HCT116 (cell line): ENCODE results near the gene TEDC1.

ENCODE experiments used
- EGR1 ChIP-seq: IDR thresholded peaks from 2 replicates; pipeline ENCODE4 v1.6.1; 2012; ENCODE audit warnings: low read depth
- POLR2A ChIP-seq: IDR thresholded peaks from 2 replicates; pipeline ENCODE4 v1.7.0; 2011; ENCODE audit warnings: borderline replicate concordance; ENCODE audit not compliant: insufficient read depth, insufficient read length; ENCODE audit errors: extremely low read depth
- SP1 ChIP-seq: IDR thresholded peaks from 2 replicates; pipeline ENCODE4 v1.6.1; 2012; ENCODE audit warnings: low read depth
- TF ChIP-seq, protein P1 (sequence below): IDR thresholded peaks from 2 replicates; pipeline ENCODE4 v1.6.1; 2011; ENCODE audit warnings: mild to moderate bottlenecking, low read length, moderate library complexity; ENCODE audit not compliant: insufficient replicate concordance; ENCODE audit errors: extremely low read depth
- TF ChIP-seq, protein P2 (sequence below), 3 experiments: fragments of 200-600 bp in 1 of 3; sonication (generic) in 1 of 3; IDR thresholded peaks in 2 of 3; conservative IDR thresholded peaks in 1 of 3; 2 replicates each; pipeline ENCODE4 v1.5.1; 2012 to 2017; ENCODE audit warnings: low read depth in 2 of 3, low read length in 2 of 3, antibody characterized with exemption in 1 of 3, borderline replicate concordance in 1 of 3, control low read depth in 1 of 3, mild to moderate bottlenecking in 1 of 3, mixed read lengths in 1 of 3, mixed run types in 1 of 3, moderate library complexity in 1 of 3; ENCODE audit not compliant: insufficient read depth in 1 of 3

DNA sequence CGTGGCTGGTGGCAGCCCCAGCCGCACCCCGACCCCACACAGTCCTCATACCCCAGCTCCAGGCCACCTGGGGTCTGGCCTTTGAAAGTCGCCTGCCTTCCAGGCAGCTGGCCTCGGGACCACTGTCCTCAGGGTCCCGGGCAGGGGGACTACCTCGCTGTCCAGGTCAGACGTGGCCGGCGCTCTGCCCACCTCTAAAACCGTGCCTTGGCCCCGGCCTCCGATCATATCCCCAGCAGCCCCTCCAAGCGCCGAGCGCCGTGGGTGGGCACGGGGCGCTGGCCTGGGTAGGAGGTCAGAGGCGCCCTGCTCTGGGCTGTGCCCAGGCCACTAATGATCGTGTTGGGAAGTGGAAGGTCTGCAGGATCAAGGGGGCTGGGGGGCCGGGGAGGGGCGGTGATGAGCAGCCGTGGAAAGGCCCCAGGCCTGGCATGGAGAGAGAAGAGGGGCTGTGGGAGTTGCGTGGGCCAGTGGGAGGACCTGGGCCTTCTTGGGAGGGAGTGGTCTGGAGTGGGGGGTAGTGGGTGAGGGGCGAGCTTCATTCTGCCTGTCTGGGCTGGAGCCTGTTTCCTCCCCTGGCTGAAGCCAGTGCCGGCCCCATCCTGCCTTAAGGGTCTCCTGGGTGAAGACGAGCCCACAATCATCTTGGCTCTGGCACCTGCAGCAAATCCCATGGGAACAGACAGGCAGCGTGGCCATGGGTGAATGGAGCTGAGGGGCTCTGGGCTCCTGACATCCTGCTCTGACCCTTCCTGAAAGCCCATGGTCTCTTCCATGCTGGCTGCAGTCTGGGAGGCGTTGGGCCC lies 40.2 kb downstream of the TEDC1 start:
- TF ChIP-seq EGR1: no peak
- TF ChIP-seq SP1: no peak
- TF ChIP-seq, protein P1, sequence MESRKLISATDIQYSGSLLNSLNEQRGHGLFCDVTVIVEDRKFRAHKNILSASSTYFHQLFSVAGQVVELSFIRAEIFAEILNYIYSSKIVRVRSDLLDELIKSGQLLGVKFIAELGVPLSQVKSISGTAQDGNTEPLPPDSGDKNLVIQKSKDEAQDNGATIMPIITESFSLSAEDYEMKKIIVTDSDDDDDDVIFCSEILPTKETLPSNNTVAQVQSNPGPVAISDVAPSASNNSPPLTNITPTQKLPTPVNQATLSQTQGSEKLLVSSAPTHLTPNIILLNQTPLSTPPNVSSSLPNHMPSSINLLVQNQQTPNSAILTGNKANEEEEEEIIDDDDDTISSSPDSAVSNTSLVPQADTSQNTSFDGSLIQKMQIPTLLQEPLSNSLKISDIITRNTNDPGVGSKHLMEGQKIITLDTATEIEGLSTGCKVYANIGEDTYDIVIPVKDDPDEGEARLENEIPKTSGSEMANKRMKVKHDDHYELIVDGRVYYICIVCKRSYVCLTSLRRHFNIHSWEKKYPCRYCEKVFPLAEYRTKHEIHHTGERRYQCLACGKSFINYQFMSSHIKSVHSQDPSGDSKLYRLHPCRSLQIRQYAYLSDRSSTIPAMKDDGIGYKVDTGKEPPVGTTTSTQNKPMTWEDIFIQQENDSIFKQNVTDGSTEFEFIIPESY: no peak
- TF ChIP-seq, protein P2, sequence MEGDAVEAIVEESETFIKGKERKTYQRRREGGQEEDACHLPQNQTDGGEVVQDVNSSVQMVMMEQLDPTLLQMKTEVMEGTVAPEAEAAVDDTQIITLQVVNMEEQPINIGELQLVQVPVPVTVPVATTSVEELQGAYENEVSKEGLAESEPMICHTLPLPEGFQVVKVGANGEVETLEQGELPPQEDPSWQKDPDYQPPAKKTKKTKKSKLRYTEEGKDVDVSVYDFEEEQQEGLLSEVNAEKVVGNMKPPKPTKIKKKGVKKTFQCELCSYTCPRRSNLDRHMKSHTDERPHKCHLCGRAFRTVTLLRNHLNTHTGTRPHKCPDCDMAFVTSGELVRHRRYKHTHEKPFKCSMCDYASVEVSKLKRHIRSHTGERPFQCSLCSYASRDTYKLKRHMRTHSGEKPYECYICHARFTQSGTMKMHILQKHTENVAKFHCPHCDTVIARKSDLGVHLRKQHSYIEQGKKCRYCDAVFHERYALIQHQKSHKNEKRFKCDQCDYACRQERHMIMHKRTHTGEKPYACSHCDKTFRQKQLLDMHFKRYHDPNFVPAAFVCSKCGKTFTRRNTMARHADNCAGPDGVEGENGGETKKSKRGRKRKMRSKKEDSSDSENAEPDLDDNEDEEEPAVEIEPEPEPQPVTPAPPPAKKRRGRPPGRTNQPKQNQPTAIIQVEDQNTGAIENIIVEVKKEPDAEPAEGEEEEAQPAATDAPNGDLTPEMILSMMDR (IDR thresholded peaks at IDR 0.05 in 2 of 3, conservative IDR thresholded peaks at IDR 0.05 in 1 of 3; ENCODE audit: borderline replicate concordance in 1 of 3, insufficient read depth in 1 of 3, low read depth in 2 of 3, low read length in 2 of 3): no peak
- TF ChIP-seq POLR2A: no peak
